ENCODE measurements around the gene ARHGAP8. TPM values are rescaled to one million over a fixed set of nuclear protein-coding genes. Genes with fewer than 3 reads are reported as not detected.

Gene ARHGAP8
- total and polyA plus RNA-seq, 10 of the 15 experiments (the other 5 are each of a cell fraction or from before 2014, with no cell fraction given): 0.33 TPM; not detected in 9

GRCh38 chr22:44727709-44728108 is 24.7 kb upstream of the ARHGAP8 start:
- DNase-seq (ENCODE audit: low read depth, low spot score): no peak
- Histone ChIP-seq H3K79me2 (ENCODE audit: control insufficient read depth, insufficient read depth, low read length) (no peaks in the 10 kb centered on the region), H3K27me3 (replicated peaks in 1 of 2; ENCODE audit: control insufficient read depth in 2 of 2, insufficient read depth in 2 of 2, low read length in 1 of 2) (no peaks in the 10 kb centered on the region), H3K4me3 (no peak overlapping the region), H3K9me3 (replicated peaks; ENCODE audit: control insufficient read depth, insufficient read depth, low read length) (no peaks in the 10 kb centered on the region), H3K4me1 (ENCODE audit: control insufficient read depth, insufficient read depth, low read length) (no peaks in the 10 kb centered on the region), H3K9ac (ENCODE audit: control insufficient read depth, insufficient read depth, low read length) (no peak overlapping the region), H4K20me1 (ENCODE audit: control insufficient read depth, insufficient read depth) (no peaks in the 10 kb centered on the region), H3K27ac (ENCODE audit: control insufficient read depth, insufficient read depth) (no peak overlapping the region), H3K36me3 (ENCODE audit: control insufficient read depth in 2 of 2, insufficient read depth in 2 of 2, low read length in 1 of 2) (no peaks in the 10 kb centered on the region; a peak in 1 of 4 replicates), H2AFZ (ENCODE audit: control insufficient read depth, low read depth, low read length) (no peak overlapping the region), H3K4me2 (ENCODE audit: control insufficient read depth, insufficient read depth) (no peak overlapping the region)
- intact Hi-C loops (cut with micrococcal nuclease; ENCODE audit: unreplicated experiment) (no loop called here), in situ Hi-C loops (cut with MboI) (no loop called here)
- ChIA-PET POLR2A (no interaction called here), RAD21 (ENCODE audit: unreplicated experiment) (no interaction called here), CTCF (no interaction called here), SMC1A (ENCODE audit: uncharacterized antibody, unreplicated experiment) (interaction anchor here (1.0 kb wide), 1 partner anchor 23 kb away, joined by 3 read pairs; no protein-coding TSS in a partner anchor)
- no TSS peak for BruUV-seq (replicated peaks)
- no peak for FAIRE-seq
- WGBS (ENCODE audit: insufficient coverage, insufficient replicate concordance, low lambda C conversion rate, missing lambda C conversion rate): 67% methylated on average over 13 of the region's 13 CpGs
- no peak for ATAC-seq
- no peak for TF ChIP-seq ZBTB4 (CRISPR knock-in tag; IDR thresholded peaks at IDR 0.05)
- TF ChIP-seq LARP7 (IDR thresholded peaks at IDR 0.05): no peak
- no peak for TF ChIP-seq MTA3 (IDR thresholded peaks at IDR 0.05; ENCODE audit: borderline replicate concordance, low read length)
- no peak for TF ChIP-seq PAX5 (IDR thresholded peaks at IDR 0.05; ENCODE audit: borderline replicate concordance, low read depth, low read length)
- no peak for TF ChIP-seq SMAD1 (IDR thresholded peaks at IDR 0.05; ENCODE audit: low read depth, partially characterized antibody)
- TF ChIP-seq ATF2 (IDR thresholded peaks at IDR 0.05; ENCODE audit: low read length): no peak
- no peak for TF ChIP-seq POU2F2 (IDR thresholded peaks at IDR 0.05; ENCODE audit: borderline replicate concordance, low read depth, low read length)
- TF ChIP-seq KLF5 (IDR thresholded peaks at IDR 0.05; ENCODE audit: partially characterized antibody): no peak
- no peak for TF ChIP-seq IRF5 (IDR thresholded peaks at IDR 0.05; ENCODE audit: borderline replicate concordance)
- no peak for TF ChIP-seq EP300 (IDR thresholded peaks at IDR 0.05; ENCODE audit: borderline replicate concordance in 1 of 2, control insufficient read depth in 1 of 2, low read depth in 2 of 2, low read length in 2 of 2)
- no peak for TF ChIP-seq BACH1 (IDR thresholded peaks at IDR 0.05; ENCODE audit: borderline replicate concordance)
- TF ChIP-seq NR2C2 (IDR thresholded peaks at IDR 0.05; ENCODE audit: borderline replicate concordance, control insufficient read depth, insufficient read length, low read depth): no peak
- TF ChIP-seq ETV6 (conservative IDR thresholded peaks at IDR 0.05 in 1 of 2, IDR thresholded peaks at IDR 0.05 in 1 of 2; ENCODE audit: borderline replicate concordance in 1 of 2, low read depth in 1 of 2): no peak
- TF ChIP-seq NR2C1 (IDR thresholded peaks at IDR 0.05): no peak
- no peak for TF ChIP-seq CBFB (IDR thresholded peaks at IDR 0.05; ENCODE audit: low read depth)
- TF ChIP-seq SMAD5 (IDR thresholded peaks at IDR 0.05; ENCODE audit: low read depth): no peak
- TF ChIP-seq SREBF2 (IDR thresholded peaks at IDR 0.05; ENCODE audit: low read length): no peak
- no peak for TF ChIP-seq CBX3 (IDR thresholded peaks at IDR 0.05; ENCODE audit: borderline replicate concordance, low read depth)

Data from GM12878 (cell line).